Stimulated activated CD8-positive, alpha-beta memory T cell treated with anti-CD3 and anti-CD28 coated beads, Interleukin-12 subunit alpha, Interleukin-12 subunit beta, amount 100 ng/mL, for 1 hour (primary cell): ENCODE measurements around the gene ABI2.

Experiments
- DNase-seq: peaks from one replicate; pipeline ENCODE4 v3.0.0-alpha.2; 2020; ENCODE audit warnings: low read depth

The ABI2 gene

GRCh38 chr2:203431391-203432185 lies 103.4 kb downstream of the ABI2 start:
- no peak for DNase-seq

GRCh38 chr2:203432811-203433210 lies 104.6 kb downstream of the ABI2 start:
- DNase-seq: no peak

- DNase-seq: no peak
Observed at GRCh38 chr2:203436496-203436895, 108.3 kb downstream of the ABI2 start.

GRCh38 chr2:203437511-203437910 lies 109.3 kb downstream of the ABI2 start:
- no peak for DNase-seq

- DNase-seq: no peak
Observed at GRCh38 chr2:203438528-203438927, 110.3 kb downstream of the ABI2 start.

GRCh38 chr2:203440671-203441070 lies 112.5 kb downstream of the ABI2 start:
- no peak for DNase-seq

GRCh38 chr2:203441463-203441862 lies 113.3 kb downstream of the ABI2 start:
- no peak for DNase-seq

GRCh38 chr2:203442463-203442862 lies 114.3 kb downstream of the ABI2 start:
- no peak for DNase-seq

GRCh38 chr2:203444738-203445137 lies 116.5 kb downstream of the ABI2 start:
- no peak for DNase-seq

- no peak for DNase-seq
Observed at GRCh38 chr2:203446071-203446481, 117.9 kb downstream of the ABI2 start.

GRCh38 chr2:203446780-203447179 lies 118.6 kb downstream of the ABI2 start:
- no peak for DNase-seq

- DNase-seq: no peak
Observed at GRCh38 chr2:203450561-203450960, 122.4 kb downstream of the ABI2 start.

- DNase-seq: no peak
Observed at GRCh38 chr2:203451011-203451410, 122.8 kb downstream of the ABI2 start.

- no peak for DNase-seq
Observed at GRCh38 chr2:203451689-203452088, 123.5 kb downstream of the ABI2 start.

- peak; percentile 1 for DNase-seq
Observed at GRCh38 chr2:203453858-203454451, 125.8 kb downstream of the ABI2 start.

GRCh38 chr2:203455209-203455608 lies 127.0 kb downstream of the ABI2 start:
- no peak for DNase-seq

GRCh38 chr2:203461746-203462145 lies 133.6 kb downstream of the ABI2 start:
- no peak for DNase-seq

- no peak for DNase-seq
Observed at GRCh38 chr2:203462308-203462707, 134.1 kb downstream of the ABI2 start.

- DNase-seq: no peak
Observed at GRCh38 chr2:203463266-203463678, 135.1 kb downstream of the ABI2 start.

GRCh38 chr2:203469546-203469945 lies 141.4 kb downstream of the ABI2 start:
- DNase-seq: no peak

GRCh38 chr2:203470371-203470770 lies 142.2 kb downstream of the ABI2 start:
- no peak for DNase-seq

- no peak for DNase-seq
Observed at GRCh38 chr2:203471323-203471722, 143.1 kb downstream of the ABI2 start.

- DNase-seq: no peak
Observed at GRCh38 chr2:203476881-203477280, 148.7 kb downstream of the ABI2 start.

- DNase-seq: no peak
Observed at GRCh38 chr2:203480623-203481022, 152.4 kb downstream of the ABI2 start.
